Gastroesophageal sphincter (tissue), 4 donors: ENCODE measurements around the gene SLC52A3. TPM values are rescaled to one million over a fixed set of nuclear protein-coding genes. Genes with fewer than 3 reads are reported as not detected.
"Not testable (repeated sequence)": the region's sequence is repeated elsewhere in the genome, so short reads cannot be mapped to it uniquely, and the experiment has no call there.

ENCODE experiments used
- ATAC-seq: fragments of 150-250 bp; one replicate; pipeline ENCODE4 v1.9.1; 2016; ENCODE audit warnings: mild to moderate bottlenecking, moderate library complexity
- H3K27ac ChIP-seq, 4 donors: fragments of 200-600 bp; sonication (generic) in 3 of 4; 1 replicate in 3 of 4; 2 replicates in 1 of 4; pipeline ENCODE4 v1.5.1; 2016 to 2019
- H3K27me3 ChIP-seq: fragments of 200-600 bp; sonication (generic); one replicate; pipeline ENCODE4 v1.5.1; 2019
- H3K36me3 ChIP-seq, 2 donors: fragments of 200-600 bp; sonication (generic); one replicate each; pipeline ENCODE4 v1.5.1; 2019; ENCODE audit warnings: control low read depth in 1 of 2
- H3K4me1 ChIP-seq, 3 donors: fragments of 200-600 bp; sonication (generic); 1 replicate in 2 of 3; 2 replicates in 1 of 3; pipeline ENCODE4 v1.5.1; 2016 to 2019; ENCODE audit warnings: control low read depth in 2 of 3
- H3K4me3 ChIP-seq, 2 donors: fragments of 200-600 bp; sonication (generic); one replicate each; pipeline ENCODE4 v1.5.1; 2019; ENCODE audit warnings: mild to moderate bottlenecking in 1 of 2, moderate library complexity in 1 of 2
- H3K9me3 ChIP-seq, 3 donors: fragments of 200-600 bp; sonication (generic); one replicate each; pipeline ENCODE4 v1.5.1; 2017 to 2019; ENCODE audit warnings: control low read depth in 2 of 3
- EP300 ChIP-seq: sonication (generic); formaldehyde crosslinking; IDR thresholded peaks from one replicate; pipeline ENCODE4 v1.6.1; 2017; ENCODE audit warnings: antibody characterized with exemption, mild to moderate bottlenecking
- POLR2A ChIP-seq, 2 donors: fragments of 450-650 bp; IDR thresholded peaks; one replicate each; pipeline ENCODE4 v1.6.1; 2017; ENCODE audit warnings: antibody characterized with exemption in 2 of 2, mild to moderate bottlenecking in 2 of 2, moderate library complexity in 1 of 2
- POLR2AphosphoS5 ChIP-seq: sonication (generic); formaldehyde crosslinking; IDR thresholded peaks from one replicate; pipeline ENCODE4 v1.6.1; 2017; ENCODE audit warnings: antibody characterized with exemption
- WGBS, 2 donors: methylation state at CpG; one replicate each; pipeline ENCODE4 v1.1.5; 2018; ENCODE audit warnings: low coverage in 1 of 2; 5-methylcytosine and 5-hydroxymethylcytosine counted together
- total RNA-seq, 4 donors: library from RNA; depleted of rRNA; stranded (reverse); fragments of >200 nt; gene quantifications; one replicate each; pipeline ENCODE4 v1.1.0, GENCODE V29; 2016
- TF ChIP-seq, protein P1 (sequence below), 4 experiments: fragments of 200-600 bp in 2 of 4; fragments of 450-650 bp in 2 of 4; sonication (generic) in 1 of 4; IDR thresholded peaks; one replicate each; pipeline ENCODE4 v1.5.1; 2017 to 2019; ENCODE audit warnings: antibody characterized with exemption in 4 of 4, mild to moderate bottlenecking in 2 of 4, moderate library complexity in 2 of 4

Gene SLC52A3
- total RNA-seq: 1 to 10 TPM in 2 of 4 donors, under 1 TPM in 2; 0.31 to 1.7 (median 0.97) TPM

- no peak for TF ChIP-seq EP300
- TF ChIP-seq, protein P1, sequence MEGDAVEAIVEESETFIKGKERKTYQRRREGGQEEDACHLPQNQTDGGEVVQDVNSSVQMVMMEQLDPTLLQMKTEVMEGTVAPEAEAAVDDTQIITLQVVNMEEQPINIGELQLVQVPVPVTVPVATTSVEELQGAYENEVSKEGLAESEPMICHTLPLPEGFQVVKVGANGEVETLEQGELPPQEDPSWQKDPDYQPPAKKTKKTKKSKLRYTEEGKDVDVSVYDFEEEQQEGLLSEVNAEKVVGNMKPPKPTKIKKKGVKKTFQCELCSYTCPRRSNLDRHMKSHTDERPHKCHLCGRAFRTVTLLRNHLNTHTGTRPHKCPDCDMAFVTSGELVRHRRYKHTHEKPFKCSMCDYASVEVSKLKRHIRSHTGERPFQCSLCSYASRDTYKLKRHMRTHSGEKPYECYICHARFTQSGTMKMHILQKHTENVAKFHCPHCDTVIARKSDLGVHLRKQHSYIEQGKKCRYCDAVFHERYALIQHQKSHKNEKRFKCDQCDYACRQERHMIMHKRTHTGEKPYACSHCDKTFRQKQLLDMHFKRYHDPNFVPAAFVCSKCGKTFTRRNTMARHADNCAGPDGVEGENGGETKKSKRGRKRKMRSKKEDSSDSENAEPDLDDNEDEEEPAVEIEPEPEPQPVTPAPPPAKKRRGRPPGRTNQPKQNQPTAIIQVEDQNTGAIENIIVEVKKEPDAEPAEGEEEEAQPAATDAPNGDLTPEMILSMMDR (IDR thresholded peaks at IDR 0.05): peak in 1 of 4 experiments; percentile 34
- Histone ChIP-seq H3K4me3 (peak within 1 kb of the TSS in 1 of 2 donors; percentile 14), H3K27me3 (peaks cover 18% of the 10 kb centered on the region), H3K36me3 (no peaks in the 10 kb centered on the region), H3K4me1 (peaks cover 0 to 8% (median 0%) of the 10 kb centered on the region in 3 donors), H3K9me3 (peaks cover 0 to 5% (median 0%) of the 10 kb centered on the region in 3 donors), H3K27ac (peak within 1 kb of the TSS in 1 of 4 donors; percentile 47)
- peak; percentile 72 for ATAC-seq
- WGBS, 2 donors: 37 to 58% methylated on average over 3 to 7 of the region's 12 CpGs
Observed at GRCh38 chr20:768426-768978, at the start of gene SLC52A3. SLC52A3 (minus strand) TSS chr20:768500; CDS start chr20:765774, 2,726 bp downstream.

GRCh38 chr20:815914-816606 lies 47.8 kb upstream of the SLC52A3 start:
- TF ChIP-seq POLR2AphosphoS5: no peak
- TF ChIP-seq EP300: no peak
- TF ChIP-seq, protein P1 (IDR thresholded peaks at IDR 0.05): peak; percentile 91 to 97 (median 96)
- Histone ChIP-seq H3K36me3 (no peaks in the 10 kb centered on the region), H3K9me3 (no peaks in the 10 kb centered on the region), H3K4me3 (no peak overlapping the region), H3K27ac (no peak overlapping the region), H3K27me3 (peaks cover 54% of the 10 kb centered on the region), H3K4me1 (peaks cover 0 to 4% (median 0%) of the 10 kb centered on the region in 3 donors)
- WGBS, 2 donors: 29 to 83% methylated on average over 4 to 12 of the region's 13 CpGs
- ATAC-seq: peak; percentile 34

DNA sequence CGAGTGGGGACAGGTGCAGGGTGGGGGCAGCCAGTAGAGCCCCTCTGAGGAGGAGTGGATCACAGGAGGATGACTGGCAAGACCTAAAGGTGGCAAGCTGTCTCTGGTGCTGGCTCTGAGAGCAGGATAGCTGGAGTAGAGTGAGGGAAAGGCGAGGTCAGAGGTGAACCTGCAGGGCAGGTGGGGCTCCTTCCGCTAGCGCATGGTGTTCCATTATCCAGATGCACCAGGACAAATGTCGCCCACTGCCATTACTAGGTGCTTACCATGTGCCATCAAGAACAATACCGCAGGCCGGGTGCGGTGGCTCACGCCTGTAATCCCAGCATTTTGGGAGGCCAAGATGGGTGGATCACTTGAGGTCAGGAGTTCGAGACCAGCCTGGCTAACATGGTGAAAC lies 46.9 kb upstream of the SLC52A3 start:
- no peak for ATAC-seq
- 76 to 84% methylated on average over 4 to 10 of the region's 10 CpGs for WGBS, 2 donors

GRCh38 chr20:813390-813789 lies 45.1 kb upstream of the SLC52A3 start:
- WGBS, 2 donors: 31 to 56% methylated on average over 3 to 8 of the region's 8 CpGs
- Histone ChIP-seq H3K27ac (no peak overlapping the region), H3K36me3 (no peaks in the 10 kb centered on the region), H3K4me1 (no peaks in the 10 kb centered on the region), H3K4me3 (no peak overlapping the region), H3K9me3 (no peaks in the 10 kb centered on the region), H3K27me3 (peaks cover 73% of the 10 kb centered on the region)
- ATAC-seq: no peak
- no peak for TF ChIP-seq POLR2AphosphoS5
- no peak for TF ChIP-seq POLR2A (IDR thresholded peaks at IDR 0.05)
- TF ChIP-seq, protein P1 (IDR thresholded peaks at IDR 0.05): no peak
- TF ChIP-seq EP300: no peak

More for the DNA sequence above, 46.9 kb upstream of the SLC52A3 start:
- H3K36me3 ChIP-seq: no peaks in the 10 kb centered on the region
- H3K27ac ChIP-seq: no peak overlapping the region
- TF ChIP-seq POLR2A (IDR thresholded peaks at IDR 0.05) (no peak), EP300 (no peak), POLR2AphosphoS5 (no peak)
- TF ChIP-seq, protein P1 (IDR thresholded peaks at IDR 0.05): no peak
- H3K4me1 ChIP-seq: peaks cover 0 to 4% (median 0%) of the 10 kb centered on the region in 3 donors
- no peaks in the 10 kb centered on the region for H3K9me3 ChIP-seq
- no peak overlapping the region for H3K4me3 ChIP-seq
- peaks cover 63% of the 10 kb centered on the region for H3K27me3 ChIP-seq

GRCh38 chr20:812435-812814 lies 44.1 kb upstream of the SLC52A3 start:
- 0 to 80% methylated on average over 1 of the region's 2 CpGs for WGBS, 2 donors
- not testable (repeated sequence) for ATAC-seq, H3K4me3 ChIP-seq, H3K4me1 ChIP-seq, H3K36me3 ChIP-seq, H3K27ac ChIP-seq, H3K9me3 ChIP-seq
- peaks cover 78% of the 10 kb centered on the region for H3K27me3 ChIP-seq

DNA sequence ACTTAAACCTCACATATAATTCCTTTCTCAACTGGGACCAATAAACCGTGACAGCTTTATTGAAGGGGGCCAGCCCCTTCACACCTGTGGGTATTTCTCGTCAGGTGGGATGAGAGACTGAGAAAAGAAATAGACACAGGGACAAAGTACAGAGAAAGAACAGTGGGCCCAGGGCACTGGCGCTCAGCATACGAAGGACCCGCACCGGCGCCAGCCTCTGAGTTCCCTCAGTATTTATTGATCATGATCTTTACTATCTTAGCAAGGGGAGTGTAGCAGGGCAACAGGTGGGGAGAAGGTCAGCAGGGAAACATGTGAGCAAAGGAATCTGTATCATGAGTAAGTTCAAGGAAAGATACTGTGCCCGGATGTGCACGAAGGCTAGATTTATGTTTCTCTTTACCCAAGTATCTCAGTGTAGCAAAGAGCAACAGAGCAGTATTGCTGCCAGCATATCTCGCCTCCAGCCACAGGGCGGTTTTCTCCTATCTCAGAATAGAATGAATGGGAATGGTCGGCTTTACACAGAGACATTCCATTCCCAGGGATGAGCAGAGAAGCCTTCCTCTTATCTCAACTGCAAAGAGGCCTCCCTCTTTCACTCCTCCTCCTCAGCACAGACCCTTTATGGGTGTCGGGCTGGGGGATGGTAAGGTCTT lies 43.6 kb upstream of the SLC52A3 start:
- H3K4me3 ChIP-seq, H3K9me3 ChIP-seq, H3K4me1 ChIP-seq, ATAC-seq, H3K36me3 ChIP-seq, H3K27ac ChIP-seq: not testable (repeated sequence)
- peaks cover 77% of the 10 kb centered on the region for H3K27me3 ChIP-seq
- 44 to 70% methylated on average over 4 to 13 of the region's 13 CpGs for WGBS, 2 donors
